SU-DHL-6 (cell line): ENCODE data around the gene CCDC198.

Experiments
- EZH2phosphoT487 ChIP-seq: fragments of 200-600 bp; sonication (generic), shearing (Covaris generic); conservative IDR thresholded peaks from 2 replicates; pipeline ENCODE4 v1.6.1; 2018; ENCODE audit warnings: mild to moderate bottlenecking, antibody characterized with exemption, low read length, moderate library complexity, mixed read lengths
- TF ChIP-seq, protein P1 (sequence below): fragments of 200-600 bp; sonication (generic); IDR thresholded peaks from one replicate; pipeline ENCODE4 v1.5.1; 2017; ENCODE audit warnings: antibody characterized with exemption, mild to moderate bottlenecking, low read length, moderate library complexity; ENCODE audit not compliant: insufficient read depth, poor library complexity, severe bottlenecking

GRCh38 chr14:57501039-57501557 lies 7.4 kb upstream of the CCDC198 start:
- TF ChIP-seq, protein P1, sequence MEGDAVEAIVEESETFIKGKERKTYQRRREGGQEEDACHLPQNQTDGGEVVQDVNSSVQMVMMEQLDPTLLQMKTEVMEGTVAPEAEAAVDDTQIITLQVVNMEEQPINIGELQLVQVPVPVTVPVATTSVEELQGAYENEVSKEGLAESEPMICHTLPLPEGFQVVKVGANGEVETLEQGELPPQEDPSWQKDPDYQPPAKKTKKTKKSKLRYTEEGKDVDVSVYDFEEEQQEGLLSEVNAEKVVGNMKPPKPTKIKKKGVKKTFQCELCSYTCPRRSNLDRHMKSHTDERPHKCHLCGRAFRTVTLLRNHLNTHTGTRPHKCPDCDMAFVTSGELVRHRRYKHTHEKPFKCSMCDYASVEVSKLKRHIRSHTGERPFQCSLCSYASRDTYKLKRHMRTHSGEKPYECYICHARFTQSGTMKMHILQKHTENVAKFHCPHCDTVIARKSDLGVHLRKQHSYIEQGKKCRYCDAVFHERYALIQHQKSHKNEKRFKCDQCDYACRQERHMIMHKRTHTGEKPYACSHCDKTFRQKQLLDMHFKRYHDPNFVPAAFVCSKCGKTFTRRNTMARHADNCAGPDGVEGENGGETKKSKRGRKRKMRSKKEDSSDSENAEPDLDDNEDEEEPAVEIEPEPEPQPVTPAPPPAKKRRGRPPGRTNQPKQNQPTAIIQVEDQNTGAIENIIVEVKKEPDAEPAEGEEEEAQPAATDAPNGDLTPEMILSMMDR = no peak
- TF ChIP-seq EZH2phosphoT487 = no peak
